IPS-NIHi7 (cell line): ENCODE measurements around the gene SF1.
"Not testable (repeated sequence)": the region's sequence is repeated elsewhere in the genome, so short reads cannot be mapped to it uniquely, and the experiment has no call there.

Experiments
- DNase-seq: peaks from one replicate; pipeline ENCODE4 v3.0.0; 2012; ENCODE audit warnings: mixed read lengths; ENCODE audit errors: extremely low spot score

Gene SF1

GRCh38 chr11:64778473-64779298 is at the start of gene SF1:
SF1 (minus strand) TSS chr11:64778542; CDS start chr11:64778392, 150 bp downstream.
- DNase-seq, result peak; percentile 97

- DNase-seq, result no peak
Observed at GRCh38 chr11:64827451-64827839, 49.1 kb upstream of the SF1 start.

- DNase-seq, result peak; percentile 52
Observed at GRCh38 chr11:64826578-64827450, 48.5 kb upstream of the SF1 start.

GRCh38 chr11:64826062-64826461 is 47.7 kb upstream of the SF1 start:
- no peak for DNase-seq

GRCh38 chr11:64823568-64824119 is 45.3 kb upstream of the SF1 start:
- DNase-seq, result no peak

- no peak for DNase-seq
Observed at GRCh38 chr11:64817476-64817875, 39.1 kb upstream of the SF1 start.

- DNase-seq, result not testable (repeated sequence)
Observed at GRCh38 chr11:64815433-64815832, 37.1 kb upstream of the SF1 start.

- no peak for DNase-seq
Observed at GRCh38 chr11:64814712-64815187, 36.4 kb upstream of the SF1 start.

- no peak for DNase-seq
Observed at GRCh38 chr11:64813826-64814225, 35.5 kb upstream of the SF1 start.

GRCh38 chr11:64810891-64811272 is 32.5 kb upstream of the SF1 start:
- DNase-seq, result no peak

GRCh38 chr11:64810271-64810890 is 32.0 kb upstream of the SF1 start, which contains the start of gene MEN1:
MEN1 (minus strand) TSS chr11:64810551; CDS start chr11:64810109, 442 bp downstream.
- DNase-seq, result peak; percentile 99

GRCh38 chr11:64809781-64810241 is 31.5 kb upstream of the SF1 start:
- DNase-seq, result peak; percentile 66

- no peak for DNase-seq
Observed at GRCh38 chr11:64805481-64805880, 27.1 kb upstream of the SF1 start.

GRCh38 chr11:64804346-64805210 is 26.2 kb upstream of the SF1 start:
- DNase-seq, result no peak

GRCh38 chr11:64803846-64804345 is 25.6 kb upstream of the SF1 start:
- DNase-seq, result peak; percentile 68

- peak; percentile 95 for DNase-seq
Observed at GRCh38 chr11:64803158-64803845, 25.0 kb upstream of the SF1 start, which contains the start of gene MAP4K2. MAP4K2 (minus strand) TSS chr11:64803214; CDS start chr11:64803149, 65 bp downstream.

GRCh38 chr11:64802370-64803157 is 24.2 kb upstream of the SF1 start:
- DNase-seq, result no peak

- DNase-seq, result no peak
Observed at GRCh38 chr11:64801561-64802369, 23.4 kb upstream of the SF1 start.
